Epithelial cell of proximal tubule (primary cell): ENCODE results near the gene C6orf47. TPM values are rescaled to one million over a fixed set of nuclear protein-coding genes. Genes with fewer than 3 reads are reported as not detected.

Experiments used
- DNase-seq: peaks from one replicate; pipeline ENCODE4 v3.0.0-alpha.2; 2011; ENCODE audit warnings: low read depth
- H3K4me3 ChIP-seq: 2 replicates; pipeline ENCODE4 v1.5.1; 2011; ENCODE audit warnings: low read depth, mild to moderate bottlenecking, low read length
- CTCF ChIP-seq: conservative IDR thresholded peaks from 2 replicates; pipeline ENCODE4 v1.5.1; 2012; ENCODE audit warnings: low read depth, mild to moderate bottlenecking, low read length
- total RNA-seq: library from RNA; depleted of rRNA; stranded (reverse); fragments of >200 nt; gene quantifications from 2 replicates; pipeline ENCODE4 v1.2.3, GENCODE V29; 2015

C6orf47 gene
- total RNA-seq, 1 donor from 2014 or later, result 17.2 TPM

DNA sequence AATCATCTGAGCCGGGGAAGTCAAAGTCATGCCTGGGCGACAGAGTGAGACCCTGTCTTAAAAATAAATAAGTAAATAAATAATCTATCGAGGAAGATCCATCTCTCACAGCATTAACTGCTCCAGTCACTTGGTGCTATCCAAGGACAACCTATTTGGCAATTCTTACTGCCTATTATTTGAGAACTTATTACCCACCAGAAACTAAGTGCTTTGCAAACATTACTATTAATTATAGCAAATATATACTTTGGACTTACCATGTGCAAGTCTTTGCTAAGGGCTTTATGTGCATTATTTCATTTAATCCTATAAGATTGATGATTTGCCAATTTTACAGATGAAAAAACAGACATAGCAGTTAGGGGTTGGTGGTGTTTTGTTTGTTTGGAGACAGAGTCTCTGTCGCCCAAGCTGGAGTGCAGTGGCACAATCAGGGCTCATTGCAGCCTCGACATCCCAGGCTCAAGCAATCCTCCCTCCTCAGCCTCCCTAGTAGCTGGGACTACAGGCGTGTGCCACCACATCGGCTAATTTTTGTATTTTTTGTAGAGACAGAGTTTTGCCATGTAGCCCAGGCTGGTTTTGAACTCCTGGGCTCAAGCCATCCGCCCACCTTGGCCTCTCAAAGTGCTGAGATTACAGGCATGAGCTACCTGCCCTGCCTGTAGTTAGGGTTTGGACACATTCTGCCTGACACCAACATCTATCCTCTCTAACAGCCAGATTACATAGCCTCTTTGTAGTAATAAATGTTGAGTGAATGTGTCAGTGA, 5.8 kb downstream of the C6orf47 start:
- no peak for TF ChIP-seq CTCF
- DNase-seq, result no peak
- no peak overlapping the region for H3K4me3 ChIP-seq

- peak overlapping the region; percentile 84 for H3K4me3 ChIP-seq
- DNase-seq, result peak; percentile 69
These were observed 7.5 kb downstream of the C6orf47 start for GRCh38 chr6:31652925-31653724.

DNA sequence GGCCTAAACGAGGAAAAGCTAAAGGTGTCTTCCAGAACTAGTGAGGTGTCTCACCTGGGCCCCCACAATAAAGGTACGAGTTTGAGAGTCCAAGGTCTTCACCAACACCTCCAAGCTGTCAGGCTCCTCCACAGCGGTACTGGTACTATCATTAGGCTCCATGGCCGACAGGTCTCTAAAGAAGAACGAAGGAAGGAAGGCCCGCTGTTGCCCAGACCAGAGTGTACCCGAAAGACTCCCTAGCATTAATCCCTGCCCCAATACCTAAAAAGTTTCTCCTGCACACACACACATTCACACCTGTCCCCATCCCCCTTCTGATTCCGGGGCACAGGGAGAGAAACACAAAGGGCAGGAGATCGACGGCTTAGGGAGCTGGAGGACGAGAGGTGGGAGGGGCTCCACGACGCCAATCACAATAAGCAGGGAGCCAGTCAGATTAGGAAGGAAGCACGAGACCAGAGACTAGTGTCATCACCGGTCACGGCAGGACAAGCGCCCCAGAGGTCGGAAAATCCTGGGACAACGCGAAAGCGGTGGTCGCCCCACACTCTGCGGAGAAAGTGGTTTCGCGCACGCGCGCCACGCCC, 8.9 kb downstream of the C6orf47 start:
- DNase-seq, result no peak
- TF ChIP-seq CTCF, result no peak
- H3K4me3 ChIP-seq, result peak overlapping the region; percentile 84

More at GRCh38 chr6:31652925-31653724, 7.5 kb downstream of the C6orf47 start:
- TF ChIP-seq CTCF, result no peak

DNA sequence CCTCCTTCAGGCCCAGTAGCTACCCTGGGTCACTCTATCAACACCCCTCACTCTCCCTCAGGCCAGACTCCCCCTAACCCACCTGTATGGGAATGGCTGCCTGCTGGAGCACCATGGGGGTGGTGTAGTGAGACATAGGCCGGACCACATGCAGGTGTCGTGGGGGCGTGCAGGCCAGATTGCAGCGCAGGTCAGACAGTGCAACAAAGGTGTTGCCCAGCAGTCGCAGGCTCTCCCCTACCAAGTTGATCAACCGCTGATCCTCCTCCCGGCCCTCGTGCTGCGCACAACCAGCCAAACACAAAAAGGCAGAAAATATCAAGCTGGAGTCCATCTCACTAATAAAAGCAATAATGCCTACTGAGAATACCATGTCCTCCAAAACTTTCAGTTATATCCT, 15.3 kb downstream of the C6orf47 start:
- TF ChIP-seq CTCF, result no peak
- no peak for DNase-seq
- H3K4me3 ChIP-seq, result no peak overlapping the region

DNA sequence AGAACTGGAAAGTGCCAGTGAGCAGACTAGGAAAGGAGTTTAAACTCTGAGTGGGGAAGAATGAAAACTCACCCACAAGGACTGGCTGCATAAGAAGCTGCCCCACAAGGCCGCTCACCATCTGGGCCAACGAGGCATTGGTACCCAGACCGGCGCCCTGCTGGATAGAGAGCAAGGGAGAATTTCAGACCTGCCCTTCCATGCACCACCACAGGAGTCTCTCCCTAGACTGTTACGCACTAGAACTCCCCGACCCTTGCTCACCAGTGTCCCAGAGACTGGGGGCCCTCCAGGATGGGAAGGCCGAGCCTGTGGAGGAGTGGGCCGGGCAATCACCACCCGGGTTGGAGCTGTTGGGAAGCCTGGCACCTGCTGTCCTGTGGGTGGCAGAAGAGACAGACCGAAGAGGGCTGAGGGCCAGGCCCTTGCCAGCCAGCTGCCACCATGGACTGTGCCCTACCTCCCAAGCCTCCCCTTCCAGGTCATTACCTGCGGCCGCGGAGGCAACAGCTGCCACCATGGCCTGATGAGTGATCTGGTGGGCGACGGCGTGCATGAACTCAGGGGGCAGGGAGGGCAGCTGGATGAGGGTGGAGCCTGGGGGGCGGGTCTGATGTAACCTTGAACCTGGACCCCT, 16.6 kb downstream of the C6orf47 start:
- no peak for DNase-seq
- no peak overlapping the region for H3K4me3 ChIP-seq
- no peak for TF ChIP-seq CTCF

DNA sequence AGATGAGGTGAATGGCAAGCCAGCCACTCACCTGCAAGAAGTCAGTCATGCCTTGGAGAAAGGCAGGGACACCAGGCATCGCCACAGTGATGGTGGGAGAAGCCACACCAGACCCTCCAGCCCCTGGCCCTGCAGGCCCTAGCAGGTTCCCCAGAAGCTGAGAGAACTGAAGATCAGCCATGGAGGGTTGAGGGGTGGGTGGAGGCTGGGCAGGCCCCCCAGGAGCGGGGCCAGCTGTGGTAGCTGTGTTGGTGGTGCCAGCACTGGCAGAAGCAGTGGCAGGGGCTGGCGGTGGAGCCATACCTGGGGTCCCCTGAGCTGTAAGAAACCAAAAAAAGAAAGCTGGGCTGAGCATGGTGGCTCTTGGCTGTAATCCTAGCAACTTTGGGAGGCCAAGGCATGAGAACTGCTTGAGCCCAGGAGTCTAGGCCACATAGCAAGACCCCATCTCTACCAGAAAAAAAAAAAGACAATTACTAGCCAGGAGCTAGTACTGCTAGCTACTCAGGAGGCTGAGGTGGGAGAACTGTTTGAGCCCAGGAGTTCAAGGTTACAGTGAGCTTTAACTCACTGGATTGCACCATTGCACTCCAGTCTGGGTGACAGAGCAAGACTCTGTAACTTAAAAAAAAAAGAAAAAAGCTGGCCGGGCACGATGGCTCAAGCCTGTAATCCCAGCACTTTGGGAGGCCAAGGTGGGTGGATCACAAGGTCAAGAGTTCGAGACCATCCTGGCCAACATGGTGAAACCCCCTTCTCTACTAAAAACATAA, 17.6 kb downstream of the C6orf47 start:
- no peak for TF ChIP-seq CTCF
- no peak for DNase-seq
- no peak overlapping the region for H3K4me3 ChIP-seq
